GM23338 (cell line): Measurements from ENCODE around the gene BCDIN3D. TPM values are rescaled to one million over a fixed set of nuclear protein-coding genes. Genes with fewer than 3 reads are reported as not detected.
A peak's percentile ranks its signal among the peaks of the same experiment; 100 is the strongest.

Experiments
- ATAC-seq: fragments of 200-7000 bp; cut with Tn5 transposase; 3 replicates; pipeline ENCODE4 v1.9.1; 2020
- DNase-seq: peaks from one replicate; pipeline ENCODE4 v3.0.0-alpha.2; 2015; ENCODE audit warnings: low spot score
- H2AFZ ChIP-seq: fragments of 200-600 bp; sonication (generic); 2 replicates; pipeline ENCODE4 v1.8.0; 2016; ENCODE audit warnings: antibody characterized with exemption, mild to moderate bottlenecking, moderate library complexity
- H3F3A ChIP-seq: fragments of 200-600 bp; sonication (generic); replicated peaks from 2 replicates; pipeline ENCODE4 v1.8.0; 2017; ENCODE audit warnings: antibody characterized with exemption, mixed run types, low read depth
- H3K27ac ChIP-seq: fragments of 200-600 bp; sonication (generic); 2 replicates; pipeline ENCODE4 v1.6.1; 2016; ENCODE audit warnings: low read depth
- H3K27me3 ChIP-seq: fragments of 200-600 bp; sonication (generic); 2 replicates; pipeline ENCODE4 v1.8.0; 2016; ENCODE audit warnings: mild to moderate bottlenecking, mixed run types, moderate library complexity; ENCODE audit not compliant: insufficient read depth
- H3K36me3 ChIP-seq: fragments of 200-600 bp; sonication (generic); 2 replicates; pipeline ENCODE4 v1.8.0; 2016; ENCODE audit warnings: mild to moderate bottlenecking; ENCODE audit not compliant: insufficient read depth
- H3K4me1 ChIP-seq: fragments of 200-600 bp; sonication (generic); 2 replicates; pipeline ENCODE4 v1.8.0; 2016; ENCODE audit warnings: mild to moderate bottlenecking, moderate library complexity; ENCODE audit not compliant: insufficient read depth
- H3K4me2 ChIP-seq: fragments of 200-600 bp; sonication (generic); 2 replicates; pipeline ENCODE4 v1.7.1; 2017; ENCODE audit warnings: mixed run types
- H3K4me3 ChIP-seq: fragments of 200-600 bp; sonication (generic); 2 replicates; pipeline ENCODE4 v1.6.1; 2016; ENCODE audit warnings: mixed run types
- H3K79me2 ChIP-seq: fragments of 200-600 bp; sonication (generic); replicated peaks from 2 replicates; pipeline ENCODE4 v1.8.0; 2017; ENCODE audit warnings: mild to moderate bottlenecking; ENCODE audit not compliant: insufficient read depth
- H3K9me2 ChIP-seq: fragments of 200-600 bp; sonication (generic); 2 replicates; pipeline ENCODE4 v1.8.0; 2017; ENCODE audit not compliant: insufficient read depth
- H4K20me1 ChIP-seq: fragments of 200-600 bp; sonication (generic); replicated peaks from 2 replicates; pipeline ENCODE4 v1.8.0; 2017; ENCODE audit warnings: mild to moderate bottlenecking; ENCODE audit not compliant: insufficient read depth
- H3K27ac Mint-ChIP-seq: 2 replicates; pipeline ENCODE4 v1.8.0; 2020; ENCODE audit warnings: inconsistent platforms, mild to moderate bottlenecking, moderate library complexity, mixed read lengths
- H3K27me3 Mint-ChIP-seq: 3 replicates; pipeline ENCODE4 v1.8.0; 2022; ENCODE audit warnings: low read depth, mild to moderate bottlenecking, moderate library complexity, mixed read lengths, inconsistent platforms; ENCODE audit not compliant: insufficient read depth, poor library complexity
- H3K36me3 Mint-ChIP-seq: 3 replicates; pipeline ENCODE4 v1.8.0; 2021; ENCODE audit warnings: low read depth, mild to moderate bottlenecking, inconsistent platforms, moderate library complexity, mixed read lengths
- H3K4me1 Mint-ChIP-seq: 3 replicates; pipeline ENCODE4 v1.8.0; 2020; ENCODE audit warnings: mild to moderate bottlenecking, inconsistent platforms, mixed read lengths
- H3K4me3 Mint-ChIP-seq: 3 replicates; pipeline ENCODE4 v1.8.0; 2021; ENCODE audit warnings: moderate library complexity, mild to moderate bottlenecking, inconsistent platforms, mixed read lengths
- H3K9me3 Mint-ChIP-seq: 3 replicates; pipeline ENCODE4 v1.8.0; 2020; ENCODE audit warnings: moderate library complexity, mild to moderate bottlenecking, inconsistent platforms, mixed read lengths
- CREB1 ChIP-seq: fragments of 250-450 bp; sonication (Bioruptor Pico); IDR thresholded peaks from 2 replicates; pipeline ENCODE4 v1.5.0; 2020; ENCODE audit warnings: low read depth, mild to moderate bottlenecking, moderate library complexity
- CTCF ChIP-seq, 2 experiments: fragments of 200-600 bp in 1 of 2; sonication (generic) in 1 of 2; conservative IDR thresholded peaks; 2 replicates each; pipeline versions ENCODE4 v1.5.1 to v1.6.1; 2016 to 2017; ENCODE audit warnings: antibody characterized with exemption in 2 of 2, low read depth in 2 of 2, mild to moderate bottlenecking in 2 of 2, moderate library complexity in 1 of 2
- ETS1 ChIP-seq: IDR thresholded peaks from 2 replicates; pipeline ENCODE4 v1.6.1; 2016; ENCODE audit warnings: antibody characterized with exemption
- EZH2 ChIP-seq: fragments of 200-600 bp; sonication (generic); IDR thresholded peaks from one replicate; pipeline ENCODE4 v1.8.0; 2017; ENCODE audit warnings: antibody characterized with exemption, mild to moderate bottlenecking, low read depth; ENCODE audit not compliant: unreplicated experiment
- EZH2phosphoT487 ChIP-seq: fragments of 200-600 bp; sonication (generic); IDR thresholded peaks from one replicate; pipeline ENCODE4 v1.8.1; 2018; ENCODE audit warnings: antibody characterized with exemption; ENCODE audit not compliant: unreplicated experiment
- JUNB ChIP-seq: IDR thresholded peaks from one replicate; pipeline ENCODE4 v1.6.1; 2016; ENCODE audit warnings: antibody characterized with exemption; ENCODE audit not compliant: unreplicated experiment
- NANOG ChIP-seq: IDR thresholded peaks from 2 replicates; pipeline ENCODE4 v1.6.1; 2016; ENCODE audit warnings: antibody characterized with exemption, borderline replicate concordance
- POLR2AphosphoS5 ChIP-seq: IDR thresholded peaks from 2 replicates; pipeline ENCODE4 v1.6.1; 2016; ENCODE audit warnings: antibody characterized with exemption, low read depth
- REST ChIP-seq: IDR thresholded peaks from one replicate; pipeline ENCODE4 v1.6.1; 2018; ENCODE audit warnings: antibody characterized with exemption; ENCODE audit not compliant: unreplicated experiment
- STAT1 ChIP-seq: IDR thresholded peaks from one replicate; pipeline ENCODE4 v1.6.1; 2016; ENCODE audit warnings: antibody characterized with exemption; ENCODE audit not compliant: unreplicated experiment
- ZNF114 ChIP-seq: fragments of 250-450 bp; sonication (Bioruptor Pico); IDR thresholded peaks from 2 replicates; pipeline ENCODE4 v1.5.0; 2020; ENCODE audit warnings: mild to moderate bottlenecking, moderate library complexity
- ZNF331 ChIP-seq: fragments of 250-450 bp; sonication (Bioruptor Pico); IDR thresholded peaks from 2 replicates; pipeline ENCODE4 v1.5.0; 2020; ENCODE audit warnings: low read depth, mild to moderate bottlenecking, moderate library complexity
- ZNF462 ChIP-seq: fragments of 250-450 bp; sonication (Bioruptor Pico); IDR thresholded peaks from 2 replicates; pipeline ENCODE4 v1.5.0; 2020; ENCODE audit warnings: mild to moderate bottlenecking, moderate library complexity
- polyA plus RNA-seq: library from polyadenylated mRNA; unstranded; fragments of >200 nt; fragmentation: Nextera tagmentation; extraction: Ambion mirVana; gene quantifications from 2 replicates; pipeline ENCODE4 v1.2.1, GENCODE V29; 2016
- total RNA-seq: library from RNA; depleted of rRNA; stranded (reverse); fragments of >200 nt; shearing (Covaris generic); gene quantifications from 2 replicates; pipeline ENCODE4 v1.2.3, GENCODE V29; 2014

Gene BCDIN3D
- total and polyA plus RNA-seq, 2 experiments from 2014 or later, result 1.4 to 1.8 TPM

GRCh38 chr12:49824895-49825294 is 18.0 kb downstream of the BCDIN3D start:
- no peaks in the 10 kb centered on the region for H3K9me3 Mint-ChIP-seq
- H3K4me1 Mint-ChIP-seq, result peaks cover 60% of the 10 kb centered on the region
- H3K36me3 Mint-ChIP-seq, result peaks cover 7% of the 10 kb centered on the region
- no peak for DNase-seq
- Histone ChIP-seq H3K4me2 (peak overlapping the region; percentile 41), H3K36me3 (no peaks in the 10 kb centered on the region), H3F3A (0 out of 2 replicates have a peak, but pooled peaks cover 6% of the 10 kb centered on the region), H3K27ac (no peak overlapping the region), H4K20me1 (peaks cover 12% of the 10 kb centered on the region), H2AFZ (no peak overlapping the region), H3K4me3 (no peak overlapping the region), H3K9me2 (no peaks in the 10 kb centered on the region), H3K79me2 (peaks cover 77% of the 10 kb centered on the region), H3K4me1 (peaks cover 46% of the 10 kb centered on the region), H3K27me3 (no peaks in the 10 kb centered on the region)
- H3K27me3 Mint-ChIP-seq, result peaks cover 15% of the 10 kb centered on the region
- no peak for TF ChIP-seq POLR2AphosphoS5
- no peak for TF ChIP-seq EZH2
- no peak for TF ChIP-seq JUNB
- no peak for TF ChIP-seq ZNF114 (CRISPR knock-in tag)
- no peak for TF ChIP-seq CTCF (conservative IDR thresholded peaks at IDR 0.05; ENCODE audit: low read depth in 2 of 2)
- TF ChIP-seq ZNF331, result no peak
- TF ChIP-seq NANOG, result no peak
- no peak for TF ChIP-seq CREB1 (CRISPR knock-in tag)
- TF ChIP-seq EZH2phosphoT487, result no peak
- no peak for TF ChIP-seq ZNF462 (CRISPR knock-in tag)
- TF ChIP-seq ETS1, result no peak
- no peak for TF ChIP-seq REST
- no peak for TF ChIP-seq STAT1
- no peak for ATAC-seq
- no peak overlapping the region for H3K27ac Mint-ChIP-seq
- peak overlapping the region; percentile 13; the same call in 1 of the 3 replicates for H3K4me3 Mint-ChIP-seq
